Inflammatory macrophage treated with lipopolysaccharide for 4 hours (primary cell): ENCODE measurements around the gene APEH.

Experiments
- DNase-seq: peaks from one replicate; pipeline ENCODE4 v3.0.0-alpha.2; 2020

APEH gene

DNA sequence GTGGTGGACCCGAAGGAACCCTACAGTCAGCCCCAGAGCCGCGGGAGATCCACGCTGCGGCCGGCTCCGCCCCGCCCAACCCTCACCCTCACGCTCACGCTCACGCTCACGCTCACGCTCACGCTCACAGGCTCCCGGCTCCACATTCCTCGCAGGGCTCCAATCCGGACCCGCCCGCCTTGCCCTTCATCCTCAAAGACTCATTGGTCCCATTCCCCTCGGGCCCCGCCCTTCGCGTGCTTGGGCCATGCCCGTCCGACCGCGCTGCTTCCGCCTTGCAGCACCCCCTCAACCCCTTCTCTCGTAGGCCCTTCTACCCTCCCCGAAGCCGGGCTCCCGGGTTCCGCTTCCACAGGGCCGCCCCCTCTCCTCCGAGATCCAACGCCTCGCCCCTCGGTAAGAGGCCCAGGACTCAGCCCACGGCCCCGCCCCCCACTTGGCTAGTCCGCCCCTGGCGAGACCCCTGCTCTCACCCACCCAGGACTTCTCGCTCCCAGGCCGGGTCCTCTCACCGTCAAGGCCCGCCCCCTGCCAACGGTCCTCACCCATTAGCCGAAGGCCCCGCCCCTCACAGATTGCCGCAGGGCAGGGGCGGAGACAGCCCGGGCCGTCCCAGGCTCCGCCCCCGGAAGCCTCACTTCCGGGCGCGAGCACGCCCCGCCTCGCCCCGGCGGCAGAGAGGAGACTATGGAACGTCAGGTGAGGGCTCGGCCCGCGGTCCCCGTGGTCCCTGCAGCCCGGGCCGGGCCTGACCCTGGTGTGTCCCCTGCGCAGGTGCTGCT lies at the start of gene APEH:
Gene APEH, plus strand, starts transcription at position 637 of the 782 bp plus-strand sequence. Its CDS starts 51 bp downstream, at position 688.
- peak; percentile 97 for DNase-seq

DNA sequence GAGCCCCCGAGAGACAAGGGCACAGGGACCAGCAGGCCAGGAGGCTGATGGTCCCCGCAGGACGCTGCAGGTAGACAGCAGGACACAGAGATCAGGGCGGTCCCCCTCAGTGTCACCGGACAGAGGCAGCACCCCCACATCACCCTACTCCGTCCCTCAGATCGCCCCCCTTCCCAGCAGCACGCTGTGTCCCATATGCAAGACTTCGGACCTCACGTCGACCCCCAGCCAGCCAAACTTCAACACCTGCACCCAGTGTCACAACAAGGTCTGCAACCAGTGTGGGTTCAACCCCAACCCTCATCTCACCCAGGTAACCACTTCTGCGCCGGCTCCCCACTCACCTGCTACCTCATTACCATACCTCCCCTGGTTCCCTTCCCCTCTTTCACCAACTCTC lies 49.1 kb upstream of the APEH start:
- DNase-seq = no peak

DNA sequence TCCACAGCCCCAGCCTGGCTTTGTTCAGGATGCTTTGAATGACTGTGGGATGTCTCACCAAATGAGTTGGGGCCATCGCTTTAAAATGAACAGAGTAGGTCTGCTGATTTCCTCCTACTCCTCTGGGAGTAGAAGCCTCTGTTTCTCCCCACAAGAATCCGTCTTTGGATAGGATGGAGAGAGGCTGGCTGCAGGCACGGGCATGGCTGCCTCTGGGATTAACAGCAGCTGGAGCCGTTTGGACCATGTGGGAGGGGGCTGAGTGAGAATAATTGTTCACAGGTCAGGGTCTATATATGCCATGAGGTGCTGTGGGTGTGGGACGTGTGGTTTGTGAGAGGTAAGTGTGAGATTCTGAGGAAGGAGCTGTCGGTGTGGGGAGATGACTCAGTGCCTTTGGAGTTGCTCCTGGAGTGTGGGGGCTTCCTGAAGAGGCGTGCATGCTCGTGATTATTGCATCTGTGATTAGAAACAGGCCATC lies 48.0 kb upstream of the APEH start:
- no peak for DNase-seq

DNA sequence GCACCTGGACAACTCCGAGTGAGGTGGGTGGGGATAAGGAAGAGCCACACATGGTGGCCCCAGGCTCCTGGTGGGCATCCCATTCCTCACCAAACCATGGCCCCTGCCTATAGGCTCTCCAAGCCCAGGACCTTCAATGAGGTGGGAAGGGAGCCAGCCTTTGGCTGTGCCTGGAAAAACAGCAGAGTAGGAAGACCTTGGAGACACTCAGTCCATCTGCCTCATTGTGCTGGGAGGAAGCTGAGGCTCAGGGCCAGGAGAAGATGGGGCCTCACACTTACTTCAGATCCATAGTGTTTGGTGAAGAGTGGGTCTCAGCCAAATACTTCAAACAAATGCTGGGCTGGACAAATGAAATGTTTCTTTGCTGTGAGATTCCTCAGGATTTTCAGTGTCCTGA lies 47.4 kb upstream of the APEH start:
- DNase-seq = no peak

DNA sequence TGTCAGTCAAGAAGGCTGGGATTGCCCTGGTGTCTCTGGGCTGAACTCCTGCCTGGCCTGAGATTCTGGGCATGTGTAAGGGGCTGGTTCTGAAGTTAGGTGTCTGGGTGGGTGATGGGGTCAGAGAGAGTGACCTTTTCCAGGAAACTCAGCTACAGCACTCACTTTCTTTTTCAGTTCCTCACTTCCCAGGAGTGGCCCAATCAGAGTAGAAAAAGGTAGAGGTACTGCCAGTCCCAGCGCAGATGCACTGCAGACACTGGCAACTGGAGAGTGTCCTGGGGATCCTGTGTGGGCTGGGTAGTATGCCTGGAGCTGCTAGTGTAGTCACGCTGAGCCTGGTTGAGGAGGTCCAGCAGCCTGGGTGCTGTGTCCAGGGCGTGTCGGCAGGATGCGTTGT lies 46.5 kb upstream of the APEH start:
- no peak for DNase-seq

DNA sequence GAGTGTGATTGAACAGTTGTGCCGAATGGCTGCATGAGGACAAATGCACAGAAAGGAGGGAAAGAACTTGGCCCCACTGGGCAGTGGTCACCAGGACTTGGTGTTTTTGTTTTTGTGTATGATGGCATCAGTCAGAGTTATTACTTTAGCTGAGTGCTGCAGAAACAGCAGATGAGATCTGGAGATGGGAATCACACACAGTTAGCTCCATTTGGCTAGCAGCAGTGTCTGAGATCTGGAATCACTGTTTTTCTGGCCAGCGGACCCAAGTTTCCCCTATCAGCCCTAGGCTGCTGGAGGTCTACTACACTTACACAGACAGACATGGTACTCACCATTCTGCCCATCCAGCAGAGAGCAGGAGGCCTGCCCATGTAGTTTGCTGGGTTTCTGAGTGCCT lies 45.9 kb upstream of the APEH start:
- no peak for DNase-seq

DNA sequence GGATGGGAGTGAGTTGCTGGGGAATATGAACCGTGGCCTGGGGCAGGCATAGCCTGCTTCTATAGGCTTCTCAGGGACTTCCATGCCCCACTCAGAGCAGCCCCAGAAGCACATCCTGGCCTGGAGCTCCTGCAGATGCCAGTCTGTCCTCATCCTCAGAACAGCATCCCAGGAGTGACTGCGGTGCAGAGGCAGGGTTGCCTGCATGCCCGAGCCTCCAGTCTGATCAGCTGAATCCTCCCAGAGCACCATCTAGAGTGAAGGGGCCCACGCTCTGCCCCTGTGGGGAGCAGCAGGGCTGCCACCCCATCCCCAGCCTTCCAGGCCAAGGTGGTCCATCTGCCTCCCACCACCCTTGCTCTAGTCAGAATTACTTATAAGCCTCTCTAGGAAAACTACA lies 44.7 kb upstream of the APEH start:
- DNase-seq = no peak

DNA sequence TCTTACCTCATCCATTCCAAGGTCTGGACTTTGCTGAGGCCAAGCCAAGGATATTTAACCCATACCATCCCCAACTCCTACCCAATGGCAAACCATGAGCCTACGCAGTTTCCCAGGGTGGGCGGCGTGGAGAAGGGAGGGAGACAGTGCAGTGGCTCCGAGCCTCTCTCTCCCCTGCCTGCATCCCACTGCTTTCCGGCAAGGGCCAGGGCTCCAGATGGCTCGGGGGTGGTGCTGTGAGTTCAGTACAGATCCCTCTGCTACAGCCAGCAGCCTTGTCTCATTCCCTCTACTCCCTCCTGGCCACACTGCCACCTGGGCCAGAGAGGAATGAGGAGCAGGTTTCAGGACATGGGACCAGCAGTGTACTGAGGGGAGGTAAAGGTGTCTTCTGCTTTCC lies 44.3 kb upstream of the APEH start:
- no peak for DNase-seq

DNA sequence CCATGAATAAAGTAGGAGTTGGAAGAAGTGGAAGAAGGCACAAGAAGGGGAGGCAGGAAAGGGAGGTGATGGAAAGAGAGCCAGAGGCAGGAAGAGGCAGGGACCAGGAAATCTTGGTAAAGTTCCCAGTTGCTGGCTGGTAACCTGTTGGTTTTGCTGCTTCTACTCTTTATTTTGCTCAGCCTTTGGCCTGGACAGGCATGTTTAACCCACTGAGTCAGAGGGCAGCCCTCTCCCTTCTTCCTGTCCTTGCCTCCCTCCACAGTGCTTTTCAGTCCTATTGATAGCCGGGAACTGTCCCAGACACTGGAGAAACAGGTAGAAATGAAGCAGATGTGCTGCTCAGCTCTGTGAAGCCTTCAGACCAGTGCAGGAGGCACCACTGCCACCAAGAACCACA lies 43.4 kb upstream of the APEH start:
- DNase-seq = no peak

DNA sequence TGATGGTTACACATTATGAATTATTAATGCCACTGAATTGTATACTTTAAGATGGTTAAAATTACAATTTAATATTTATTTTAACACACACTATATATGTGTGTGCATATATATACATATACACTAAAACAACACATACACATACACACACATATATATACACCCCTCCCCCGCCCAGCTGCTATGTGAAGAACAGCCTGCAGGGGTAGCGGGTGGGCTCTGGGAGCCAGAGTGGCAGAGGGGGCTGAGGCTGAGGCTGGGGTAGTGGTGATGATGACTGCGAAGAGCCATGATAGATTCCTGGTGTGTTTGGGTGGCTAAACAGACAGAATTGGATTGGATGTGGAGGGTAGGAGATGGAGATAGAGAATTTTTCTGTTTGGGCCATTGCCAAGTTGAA lies 39.4 kb upstream of the APEH start:
- DNase-seq = no peak

DNA sequence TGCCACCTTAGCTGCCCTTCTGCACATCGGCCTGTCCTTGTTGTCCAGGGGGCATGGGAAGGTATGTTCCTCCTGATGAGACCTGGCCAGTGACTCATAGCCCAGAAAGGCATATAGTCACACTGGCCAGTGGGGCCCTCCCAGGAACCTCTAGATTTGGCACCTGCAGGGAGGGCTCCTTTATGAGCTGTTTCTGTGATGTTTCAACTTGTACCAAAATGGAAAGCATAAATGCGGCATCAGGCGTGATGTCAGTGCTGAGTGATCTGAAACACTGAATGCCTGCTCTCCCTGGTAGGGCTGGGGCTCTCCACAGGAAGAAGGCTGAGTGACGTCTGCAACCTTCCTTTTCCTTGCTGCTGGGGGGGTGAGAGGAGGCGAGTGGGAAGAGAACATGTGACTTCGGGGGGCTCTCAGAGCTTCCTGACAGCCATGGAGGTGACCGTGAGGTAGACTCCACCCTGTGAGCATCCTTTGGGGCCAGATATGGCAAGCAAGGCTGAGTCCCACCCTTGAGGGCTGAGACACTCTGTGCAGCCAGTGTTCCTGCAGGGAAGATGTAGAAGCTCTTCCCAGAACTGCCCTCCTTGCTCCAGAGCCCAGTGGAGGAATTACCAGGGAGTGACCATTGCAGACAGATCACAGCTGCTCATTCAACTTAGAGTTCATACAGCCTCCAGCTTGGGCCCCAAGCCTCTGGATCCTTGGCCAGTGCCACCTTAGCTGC lies 37.1 kb upstream of the APEH start:
- DNase-seq = no peak

DNA sequence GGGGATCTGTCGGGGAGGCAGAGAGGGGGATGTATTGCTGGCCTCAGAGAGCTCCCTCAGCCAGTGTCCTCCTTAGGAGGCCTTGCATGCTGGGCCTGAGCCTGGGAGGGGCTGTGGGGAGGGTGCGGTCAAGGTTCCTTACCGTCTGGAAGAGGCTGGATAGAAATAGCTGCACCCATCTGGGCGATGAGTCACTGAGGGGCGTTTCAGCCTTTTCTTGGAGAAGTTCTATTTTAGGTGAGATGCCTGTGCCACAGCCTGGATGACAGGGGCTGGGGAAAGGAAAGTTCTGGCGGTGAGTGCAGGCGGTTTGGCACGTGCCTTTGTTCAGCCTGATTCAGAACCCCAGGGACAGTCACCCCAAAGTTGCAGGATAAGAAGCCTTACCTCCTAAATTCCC lies 35.7 kb upstream of the APEH start:
- no peak for DNase-seq

DNA sequence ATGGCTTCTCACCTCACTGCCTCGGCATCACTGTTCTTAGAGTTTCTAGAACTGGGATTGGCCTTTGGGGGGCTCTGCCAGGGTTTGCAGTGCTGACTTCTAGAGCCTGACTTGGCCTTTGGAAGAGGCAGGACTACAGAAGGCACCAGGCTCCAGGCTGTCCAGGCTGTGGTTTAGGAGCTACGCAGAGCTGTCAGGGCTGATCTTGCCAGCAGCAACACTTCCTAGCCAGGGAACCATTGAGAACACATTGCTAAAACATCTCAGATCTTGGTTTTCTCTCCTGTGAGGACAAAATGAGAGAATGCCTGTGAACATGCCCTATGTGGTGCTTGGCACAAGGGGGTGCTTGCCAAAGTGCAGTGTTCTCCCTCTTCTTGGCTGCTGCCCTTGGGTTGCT lies 34.6 kb upstream of the APEH start:
- no peak for DNase-seq

DNA sequence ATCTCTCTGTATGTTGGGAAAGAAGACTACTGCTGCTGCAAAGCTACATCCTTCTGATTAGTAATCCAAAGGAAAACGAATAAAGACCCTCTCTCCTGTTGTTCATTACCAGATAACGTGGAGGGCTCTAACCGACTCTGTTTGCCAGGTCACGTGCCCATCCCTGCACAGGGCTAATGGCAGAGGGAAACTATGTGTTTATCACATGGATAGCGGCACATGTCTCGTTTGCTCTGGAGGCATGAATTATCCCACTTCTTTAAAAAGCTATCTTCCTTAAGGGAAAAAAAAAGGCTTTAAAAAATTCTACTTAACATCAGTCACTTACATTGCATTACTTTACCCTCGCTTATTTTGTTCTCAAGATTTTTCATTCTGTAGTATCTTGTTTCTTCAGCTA lies 32.9 kb upstream of the APEH start:
- DNase-seq = no peak

DNA sequence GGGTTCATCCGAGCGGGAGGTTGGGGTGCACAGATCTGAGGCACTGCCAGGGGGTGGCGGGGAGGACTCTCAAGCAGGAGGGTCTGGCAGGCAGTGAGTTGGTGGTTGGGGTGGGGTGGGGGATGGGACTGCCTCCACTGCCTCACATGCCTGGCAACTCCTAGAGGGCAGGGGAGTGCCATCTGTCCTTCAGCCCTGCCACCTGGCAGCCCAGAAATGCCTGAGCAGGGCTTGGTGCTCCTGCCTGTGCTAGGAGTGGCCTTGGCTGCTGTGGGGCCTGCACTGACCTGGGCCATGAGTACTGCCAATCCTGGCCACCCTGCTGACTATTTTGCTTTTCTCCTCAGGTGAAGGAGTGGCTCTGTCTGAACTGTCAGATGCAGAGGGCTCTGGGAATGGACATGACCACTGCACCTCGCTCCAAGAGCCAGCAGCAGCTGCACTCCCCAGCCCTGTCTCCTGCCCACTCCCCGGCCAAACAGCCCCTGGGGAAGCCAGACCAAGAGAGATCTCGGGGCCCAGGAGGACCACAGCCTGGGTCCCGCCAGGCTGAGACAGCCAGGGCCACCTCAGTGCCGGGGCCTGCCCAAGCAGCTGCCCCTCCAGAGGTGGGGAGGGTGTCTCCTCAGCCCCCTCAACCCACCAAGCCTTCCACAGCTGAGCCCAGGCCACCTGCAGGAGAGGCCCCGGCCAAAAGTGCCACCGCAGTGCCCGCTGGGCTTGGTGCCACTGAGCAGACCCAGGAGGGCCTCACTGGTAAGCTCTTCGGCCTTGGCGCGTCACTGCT lies 32.0 kb upstream of the APEH start:
- no peak for DNase-seq

DNA sequence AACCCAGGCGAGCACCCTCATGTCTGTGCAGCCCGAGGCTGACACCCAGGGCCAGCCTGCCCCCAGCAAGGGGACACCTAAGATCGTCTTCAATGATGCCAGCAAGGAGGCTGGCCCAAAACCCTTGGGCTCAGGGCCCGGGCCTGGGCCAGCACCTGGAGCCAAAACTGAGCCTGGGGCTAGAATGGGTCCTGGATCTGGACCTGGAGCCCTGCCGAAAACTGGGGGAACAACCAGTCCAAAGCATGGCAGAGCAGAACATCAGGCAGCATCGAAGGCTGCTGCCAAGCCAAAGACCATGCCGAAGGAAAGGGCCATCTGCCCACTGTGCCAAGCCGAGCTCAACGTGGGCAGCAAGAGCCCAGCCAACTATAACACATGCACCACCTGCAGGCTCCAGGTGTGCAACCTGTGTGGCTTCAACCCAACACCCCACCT lies 31.4 kb upstream of the APEH start:
- no peak for DNase-seq

DNA sequence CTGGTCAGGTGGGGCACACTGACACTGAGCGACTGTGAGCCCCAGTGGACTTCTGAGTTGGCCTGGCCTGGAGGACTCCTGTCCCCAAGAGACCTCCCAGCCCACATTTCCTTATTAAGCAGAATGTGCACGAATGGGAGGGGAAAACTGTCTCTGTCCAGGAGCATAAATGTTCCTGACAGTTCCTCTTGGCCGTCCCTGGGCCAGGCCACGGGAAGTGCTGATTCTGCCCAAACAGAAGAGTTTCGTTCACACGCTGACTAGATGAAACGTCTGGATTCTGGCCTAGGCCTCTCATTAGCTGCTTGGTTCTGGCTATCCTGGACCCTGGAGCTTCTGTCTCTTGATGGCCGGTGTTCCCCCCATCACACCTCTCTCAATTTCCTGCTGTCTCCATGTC lies 29.5 kb upstream of the APEH start:
- no peak for DNase-seq

DNA sequence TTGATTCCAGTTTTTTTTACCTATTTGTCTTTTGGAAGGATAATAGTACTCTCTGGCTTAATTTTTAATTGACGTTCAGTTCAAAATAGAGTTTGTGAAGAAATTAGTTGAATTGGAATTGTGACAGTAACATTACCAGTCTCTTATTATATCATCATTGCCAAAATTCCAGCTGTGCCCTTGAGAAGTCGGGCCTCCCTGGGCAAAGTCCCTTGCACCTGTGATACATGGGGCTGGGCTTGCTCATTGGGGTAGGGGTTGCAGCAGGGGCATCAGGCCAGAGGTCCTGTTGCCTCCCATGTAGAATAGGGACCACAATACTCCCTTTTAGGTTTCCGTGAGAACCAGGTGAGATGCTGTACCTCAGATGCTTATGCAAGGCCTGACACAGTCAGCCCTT lies 27.9 kb upstream of the APEH start:
- DNase-seq = no peak

DNA sequence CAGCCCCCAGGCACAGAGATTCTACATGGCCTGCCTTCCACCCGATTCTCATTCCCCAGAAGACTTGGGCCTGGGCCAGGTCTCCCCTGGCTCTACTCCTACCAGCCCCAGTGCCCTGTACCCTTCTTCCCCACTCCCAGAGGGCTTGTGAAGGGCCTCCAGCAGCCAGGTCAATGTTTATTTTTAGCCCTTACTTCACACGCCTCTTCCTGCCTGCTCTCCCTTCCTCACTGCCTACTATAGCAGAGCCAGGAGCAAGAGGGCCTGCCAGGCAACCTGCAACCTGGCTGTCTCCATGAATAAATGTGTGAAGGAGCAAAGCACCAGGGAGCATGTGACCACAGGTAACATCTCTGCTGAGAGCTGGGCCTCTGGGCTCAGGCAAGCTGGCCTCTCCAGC lies 26.4 kb upstream of the APEH start:
- DNase-seq = no peak

DNA sequence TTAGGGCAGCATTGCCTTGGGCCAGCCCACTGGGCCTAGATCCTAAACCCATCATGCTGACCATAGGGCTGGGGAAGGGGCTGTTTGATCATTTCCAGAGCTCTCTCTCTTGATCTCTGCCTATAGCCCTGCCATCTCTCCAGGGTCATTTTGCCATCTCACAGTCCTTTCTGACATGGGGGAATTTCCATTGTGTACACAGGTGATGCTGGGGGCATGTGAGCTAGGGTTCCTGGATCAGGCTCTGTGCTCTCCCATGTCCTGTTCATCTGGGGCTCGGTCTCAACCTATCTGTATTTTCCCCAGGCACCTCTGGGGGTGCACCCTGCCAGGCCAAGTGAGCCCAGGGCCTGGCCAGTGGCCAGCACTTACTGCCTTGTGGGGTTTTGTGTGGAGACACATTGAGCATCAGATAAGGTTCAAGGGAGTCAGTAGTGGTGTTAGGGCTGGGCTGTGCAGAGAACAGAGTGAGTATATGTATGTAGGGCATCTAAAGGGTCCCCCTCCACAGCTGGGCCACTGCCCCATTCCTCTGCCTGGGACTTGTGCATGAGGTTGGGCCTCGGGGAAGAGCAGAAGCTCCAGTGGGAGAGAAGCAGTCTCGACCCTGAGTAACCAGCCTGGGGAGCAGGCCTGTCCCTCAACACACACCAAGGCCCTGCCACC lies 25.7 kb upstream of the APEH start:
- no peak for DNase-seq

DNA sequence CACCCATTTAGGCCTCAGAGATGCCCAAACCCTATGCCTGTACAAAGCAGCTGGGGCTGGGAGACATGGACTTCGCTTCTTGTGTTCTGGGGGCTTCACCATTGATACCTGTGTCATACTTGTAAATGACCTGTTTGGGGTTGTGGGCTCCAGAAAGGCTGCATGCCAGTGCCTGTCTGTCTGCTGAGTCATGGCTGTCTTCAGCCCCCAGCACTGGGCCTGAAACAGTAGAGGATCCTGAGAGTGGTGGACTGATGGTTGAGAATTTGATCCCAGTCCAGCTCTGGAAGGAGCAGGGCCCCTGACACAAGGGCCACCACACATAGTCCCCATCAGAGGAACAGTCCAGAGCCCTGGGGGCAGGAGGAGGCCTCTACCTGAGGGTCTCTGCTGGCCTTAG lies 24.6 kb upstream of the APEH start:
- no peak for DNase-seq

DNA sequence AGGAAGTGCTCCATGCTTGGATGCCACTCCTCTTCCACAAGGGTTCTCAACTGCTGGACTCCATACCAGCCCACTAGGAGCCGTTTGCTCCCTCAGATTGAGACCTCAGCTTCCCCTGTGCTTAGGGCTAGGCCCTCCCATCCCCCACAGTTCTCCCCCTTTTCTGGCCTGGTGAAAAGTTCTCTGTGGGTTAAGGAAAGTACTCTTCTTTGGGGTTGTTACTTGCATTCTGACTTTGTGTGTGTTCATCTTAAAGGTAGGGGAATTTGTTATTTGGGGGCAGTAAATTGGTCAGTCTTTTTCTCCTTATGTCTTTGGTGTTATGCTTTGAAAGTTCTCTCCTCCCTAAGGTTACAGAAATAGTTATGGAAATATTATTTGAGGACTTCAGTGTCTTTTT lies 24.0 kb upstream of the APEH start:
- DNase-seq = no peak

DNA sequence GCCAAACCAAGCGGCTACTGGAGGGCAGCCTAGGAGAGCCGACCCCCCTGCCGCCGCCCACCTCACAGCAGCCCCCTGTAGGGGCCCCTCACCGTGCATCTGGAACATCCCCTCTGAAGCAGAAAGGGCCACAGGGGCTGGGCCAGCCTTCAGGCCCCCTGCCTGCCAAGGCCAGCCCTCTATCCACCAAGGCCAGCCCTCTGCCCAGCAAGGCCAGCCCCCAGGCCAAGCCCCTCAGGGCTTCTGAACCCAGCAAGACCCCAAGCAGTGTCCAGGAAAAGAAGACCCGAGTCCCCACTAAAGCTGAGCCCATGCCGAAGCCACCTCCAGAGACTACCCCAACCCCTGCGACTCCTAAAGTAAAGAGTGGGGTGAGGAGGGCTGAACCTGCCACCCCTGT lies 23.5 kb upstream of the APEH start:
- DNase-seq = no peak
